Activated T-helper 17 cell treated with anti-CD3 and anti-CD28 coated beads, Interleukin-2, amount 50 U/mL, for 72 hours (primary cell): Measurements from ENCODE around the gene TRABD2B. TPM values are rescaled to one million over a fixed set of nuclear protein-coding genes. Genes with fewer than 3 reads are reported as not detected.
A peak's percentile ranks its signal among the peaks of the same experiment; 100 is the strongest.

Experiments used
- ATAC-seq: fragments of 150-1000 bp; cut with Tn5 transposase; replicated peaks from 2 replicates; pipeline ENCODE4 v1.10.0; 2021; ENCODE audit warnings: mild to moderate bottlenecking, moderate library complexity
- H3K27ac Mint-ChIP-seq: one replicate; pipeline ENCODE4 v1.8.0; 2022; ENCODE audit warnings: mixed read lengths
- H3K27me3 Mint-ChIP-seq: one replicate; pipeline ENCODE4 v1.8.0; 2022; ENCODE audit warnings: mixed read lengths
- H3K36me3 Mint-ChIP-seq: one replicate; pipeline ENCODE4 v1.8.0; 2022; ENCODE audit warnings: low read depth, mild to moderate bottlenecking, mixed read lengths
- H3K4me1 Mint-ChIP-seq: one replicate; pipeline ENCODE4 v1.8.0; 2022; ENCODE audit warnings: mixed read lengths
- H3K4me3 Mint-ChIP-seq: one replicate; pipeline ENCODE4 v1.8.0; 2022; ENCODE audit warnings: mild to moderate bottlenecking, mixed read lengths
- H3K9me3 Mint-ChIP-seq: one replicate; pipeline ENCODE4 v1.8.0; 2022; ENCODE audit warnings: mixed read lengths
- total RNA-seq, 2 donors: library from RNA; stranded (reverse); gene quantifications; one replicate each; pipeline ENCODE4 v1.2.3, GENCODE V29; 2022

Gene TRABD2B
- not detected for total RNA-seq

- Mint-ChIP-seq H3K27ac (no peak within 1 kb of the TSS), H3K9me3 (no peaks in the 10 kb centered on the region), H3K27me3 (peaks cover 51% of the 10 kb centered on the region), H3K4me3 (peak within 1 kb of the TSS; percentile 46), H3K4me1 (peaks cover 5% of the 10 kb centered on the region), H3K36me3 (no peaks in the 10 kb centered on the region)
- peak; percentile 75 for ATAC-seq
Observed at GRCh38 chr1:47997289-47998200, at the start of gene TRABD2B. Gene TRABD2B, minus strand, starts transcription at chr1:47997385.

GRCh38 chr1:48044311-48044710, 47.1 kb upstream of the TRABD2B start:
- Mint-ChIP-seq H3K9me3 (no peaks in the 10 kb centered on the region), H3K4me1 (no peaks in the 10 kb centered on the region), H3K4me3 (no peak overlapping the region), H3K27me3 (peaks cover 5% of the 10 kb centered on the region), H3K36me3 (no peaks in the 10 kb centered on the region), H3K27ac (no peak overlapping the region)
- no peak for ATAC-seq

- Mint-ChIP-seq H3K9me3 (no peaks in the 10 kb centered on the region), H3K4me1 (no peaks in the 10 kb centered on the region), H3K4me3 (no peak overlapping the region), H3K36me3 (no peaks in the 10 kb centered on the region), H3K27me3 (peaks cover 5% of the 10 kb centered on the region), H3K27ac (no peak overlapping the region)
- ATAC-seq, result peak; percentile 6
Observed at GRCh38 chr1:48043622-48044021, 46.4 kb upstream of the TRABD2B start.

- H3K4me1 Mint-ChIP-seq, result no peaks in the 10 kb centered on the region
- peaks cover 11% of the 10 kb centered on the region for H3K27me3 Mint-ChIP-seq
- H3K9me3 Mint-ChIP-seq, result no peaks in the 10 kb centered on the region
- no peak overlapping the region for H3K4me3 Mint-ChIP-seq
- no peak for ATAC-seq
- no peaks in the 10 kb centered on the region for H3K36me3 Mint-ChIP-seq
- no peak overlapping the region for H3K27ac Mint-ChIP-seq
Observed at GRCh38 chr1:48040154-48040553, 43.0 kb upstream of the TRABD2B start.

GRCh38 chr1:48039088-48040054, 42.2 kb upstream of the TRABD2B start:
- Mint-ChIP-seq H3K27me3 (peaks cover 11% of the 10 kb centered on the region), H3K27ac (no peak overlapping the region), H3K4me3 (no peak overlapping the region), H3K9me3 (no peaks in the 10 kb centered on the region), H3K4me1 (no peaks in the 10 kb centered on the region), H3K36me3 (no peaks in the 10 kb centered on the region)
- ATAC-seq, result no peak

GRCh38 chr1:48038270-48038767, 41.1 kb upstream of the TRABD2B start:
- no peak for ATAC-seq
- Mint-ChIP-seq H3K27me3 (peaks cover 11% of the 10 kb centered on the region), H3K9me3 (no peaks in the 10 kb centered on the region)

GRCh38 chr1:48036710-48037355, 39.6 kb upstream of the TRABD2B start:
- Mint-ChIP-seq H3K4me1 (no peaks in the 10 kb centered on the region), H3K4me3 (no peak overlapping the region), H3K27ac (no peak overlapping the region), H3K27me3 (peaks cover 11% of the 10 kb centered on the region), H3K36me3 (no peaks in the 10 kb centered on the region), H3K9me3 (no peaks in the 10 kb centered on the region)
- no peak for ATAC-seq

More at GRCh38 chr1:48038270-48038767, 41.1 kb upstream of the TRABD2B start:
- no peak overlapping the region for H3K4me3 Mint-ChIP-seq
- H3K36me3 Mint-ChIP-seq, result no peaks in the 10 kb centered on the region
- H3K27ac Mint-ChIP-seq, result no peak overlapping the region
- H3K4me1 Mint-ChIP-seq, result no peaks in the 10 kb centered on the region

GRCh38 chr1:48035371-48036141, 38.4 kb upstream of the TRABD2B start:
- H3K27ac Mint-ChIP-seq, result no peak overlapping the region
- ATAC-seq, result no peak
- H3K4me3 Mint-ChIP-seq, result no peak overlapping the region
- H3K9me3 Mint-ChIP-seq, result no peaks in the 10 kb centered on the region
- H3K4me1 Mint-ChIP-seq, result no peaks in the 10 kb centered on the region
- H3K27me3 Mint-ChIP-seq, result peaks cover 11% of the 10 kb centered on the region
- no peaks in the 10 kb centered on the region for H3K36me3 Mint-ChIP-seq

GRCh38 chr1:48033495-48034045, 36.4 kb upstream of the TRABD2B start:
- no peak overlapping the region for H3K27ac Mint-ChIP-seq

GRCh38 chr1:48031676-48032075, 34.5 kb upstream of the TRABD2B start:
- Mint-ChIP-seq H3K27me3 (no peaks in the 10 kb centered on the region), H3K9me3 (no peaks in the 10 kb centered on the region), H3K36me3 (no peaks in the 10 kb centered on the region), H3K4me1 (no peaks in the 10 kb centered on the region), H3K27ac (no peak overlapping the region), H3K4me3 (no peak overlapping the region)
- ATAC-seq, result no peak

More at GRCh38 chr1:48033495-48034045, 36.4 kb upstream of the TRABD2B start:
- H3K36me3 Mint-ChIP-seq, result no peaks in the 10 kb centered on the region
- peaks cover 6% of the 10 kb centered on the region for H3K27me3 Mint-ChIP-seq
- H3K4me1 Mint-ChIP-seq, result no peaks in the 10 kb centered on the region
- H3K9me3 Mint-ChIP-seq, result no peaks in the 10 kb centered on the region
- no peak for ATAC-seq
- no peak overlapping the region for H3K4me3 Mint-ChIP-seq

- no peak for ATAC-seq
- no peak overlapping the region for H3K27ac Mint-ChIP-seq
- H3K4me1 Mint-ChIP-seq, result no peaks in the 10 kb centered on the region
- no peaks in the 10 kb centered on the region for H3K36me3 Mint-ChIP-seq
- H3K27me3 Mint-ChIP-seq, result no peaks in the 10 kb centered on the region
- H3K9me3 Mint-ChIP-seq, result no peaks in the 10 kb centered on the region
- no peak overlapping the region for H3K4me3 Mint-ChIP-seq
Observed at GRCh38 chr1:48030696-48031365, 33.6 kb upstream of the TRABD2B start.

- H3K36me3 Mint-ChIP-seq, result no peaks in the 10 kb centered on the region
- no peak overlapping the region for H3K27ac Mint-ChIP-seq
- no peaks in the 10 kb centered on the region for H3K4me1 Mint-ChIP-seq
- no peaks in the 10 kb centered on the region for H3K27me3 Mint-ChIP-seq
- no peaks in the 10 kb centered on the region for H3K9me3 Mint-ChIP-seq
- H3K4me3 Mint-ChIP-seq, result no peak overlapping the region
- no peak for ATAC-seq
Observed at GRCh38 chr1:48030211-48030610, 33.0 kb upstream of the TRABD2B start.
